HepG2 (cell line): ENCODE data around the gene BICRAL. TPM values are rescaled to one million over a fixed set of nuclear protein-coding genes. Genes with fewer than 3 reads are reported as not detected.

Experiments used
- ADNP ChIP-seq: sonication (generic); formaldehyde crosslinking; IDR thresholded peaks from 2 replicates; pipeline ENCODE4 v1.4.0; 2020; ENCODE audit warnings: missing genetic modification reagents
- ATF3 ChIP-seq: sonication (generic); formaldehyde crosslinking; IDR thresholded peaks from 2 replicates; pipeline ENCODE4 v1.4.0; 2020; ENCODE audit warnings: missing genetic modification reagents
- CHD2 ChIP-seq: IDR thresholded peaks from 2 replicates; pipeline ENCODE4 v1.6.1; 2011; ENCODE audit warnings: low read depth, low read length, improper control_type of control experiment
- EED ChIP-seq: sonication (generic); formaldehyde crosslinking; IDR thresholded peaks from 2 replicates; pipeline ENCODE4 v1.5.0; 2020; ENCODE audit warnings: mild to moderate bottlenecking, missing genetic modification reagents
- HMG20B ChIP-seq: conservative IDR thresholded peaks from 2 replicates; pipeline ENCODE4 v1.6.1; 2016; ENCODE audit warnings: missing genetic modification reagents, missing compliant biosample characterization
- KLF11 ChIP-seq: IDR thresholded peaks from 2 replicates; pipeline ENCODE4 v1.6.1; 2016; ENCODE audit warnings: missing compliant biosample characterization
- MTF2 ChIP-seq: sonication (generic); formaldehyde crosslinking; IDR thresholded peaks from 2 replicates; pipeline ENCODE4 v1.5.0; 2020; ENCODE audit warnings: missing genetic modification reagents, borderline replicate concordance
- NFE2L1 ChIP-seq: sonication (generic); formaldehyde crosslinking; IDR thresholded peaks from 2 replicates; pipeline ENCODE4 v1.4.0; 2020; ENCODE audit warnings: missing genetic modification reagents, mild to moderate bottlenecking, borderline replicate concordance
- ONECUT2 ChIP-seq: sonication (generic); formaldehyde crosslinking; IDR thresholded peaks from 2 replicates; pipeline ENCODE4 v1.4.0; 2020; ENCODE audit warnings: missing genetic modification reagents
- POGZ ChIP-seq: sonication (generic); formaldehyde crosslinking; IDR thresholded peaks from 2 replicates; pipeline ENCODE4 v1.4.0; 2020; ENCODE audit warnings: mild to moderate bottlenecking, missing genetic modification reagents
- RFX3 ChIP-seq: IDR thresholded peaks from 2 replicates; pipeline ENCODE4 v1.6.1; 2016; ENCODE audit warnings: missing biosample characterization, missing genetic modification reagents
- SOX6 ChIP-seq, 2 experiments: fragments of 450-650 bp in 1 of 2; sonication (generic) in 1 of 2; formaldehyde crosslinking in 1 of 2; IDR thresholded peaks; 2 replicates each; pipeline versions ENCODE4 v1.4.0 to v1.6.1; 2017 to 2020; ENCODE audit warnings: antibody characterized with exemption in 1 of 2, mild to moderate bottlenecking in 1 of 2, missing genetic modification reagents in 1 of 2
- TCF12 ChIP-seq, 2 experiments: fragments of 450-650 bp in 1 of 2; sonication (generic) in 1 of 2; formaldehyde crosslinking in 1 of 2; IDR thresholded peaks; 2 replicates each; pipeline versions ENCODE4 v1.6.1 to v1.8.0; 2017 to 2022; ENCODE audit warnings: antibody characterized with exemption in 1 of 2, mild to moderate bottlenecking in 1 of 2, missing genetic modification reagents in 1 of 2, moderate library complexity in 1 of 2
- ZBTB20 ChIP-seq: sonication (generic); formaldehyde crosslinking; IDR thresholded peaks from 2 replicates; pipeline ENCODE4 v1.8.1; 2023; ENCODE audit warnings: missing genetic modification reagents, low read depth, mild to moderate bottlenecking, borderline replicate concordance
- ZNF121 ChIP-seq: sonication (generic); formaldehyde crosslinking; IDR thresholded peaks from 2 replicates; pipeline ENCODE4 v1.5.0; 2020; ENCODE audit warnings: mild to moderate bottlenecking, missing genetic modification reagents
- ZNF142 ChIP-seq: sonication (generic); formaldehyde crosslinking; IDR thresholded peaks from 2 replicates; pipeline ENCODE4 v1.4.0; 2020; ENCODE audit warnings: missing genetic modification reagents
- ZNF224 ChIP-seq: sonication (generic); formaldehyde crosslinking; IDR thresholded peaks from 2 replicates; pipeline ENCODE4 v1.5.0; 2020; ENCODE audit warnings: mild to moderate bottlenecking, missing genetic modification reagents
- ZNF280B ChIP-seq: sonication (generic); formaldehyde crosslinking; IDR thresholded peaks from 2 replicates; pipeline ENCODE4 v1.5.0; 2020; ENCODE audit warnings: missing genetic modification reagents, mild to moderate bottlenecking, borderline replicate concordance
- ZNF333 ChIP-seq: sonication (generic); formaldehyde crosslinking; IDR thresholded peaks from 2 replicates; pipeline ENCODE4 v1.4.0; 2020; ENCODE audit warnings: mild to moderate bottlenecking, missing genetic modification reagents, borderline replicate concordance
- ZNF33A ChIP-seq: sonication (generic); formaldehyde crosslinking; IDR thresholded peaks from 2 replicates; pipeline ENCODE4 v1.5.1; 2020; ENCODE audit warnings: missing genetic modification reagents, mild to moderate bottlenecking, moderate library complexity, borderline replicate concordance
- ZSCAN30 ChIP-seq: sonication (generic); formaldehyde crosslinking; IDR thresholded peaks from 2 replicates; pipeline ENCODE4 v1.5.0; 2020; ENCODE audit warnings: mild to moderate bottlenecking, missing genetic modification reagents
- polyA plus RNA-seq, 8 experiments: library from polyadenylated mRNA; depleted of rRNA in 3 of 8; stranded (reverse) in 7 of 8; unstranded in 1 of 8; fragments of >200 nt; fragmentation: Illumina TruSeq in 4 of 8; extraction: Trizol in 4 of 8; gene quantifications; 2 replicates each; pipeline versions ENCODE4 v1.2.1 to v1.2.3, GENCODE V29; 2011 to 2016; ENCODE audit warnings: low read depth in 4 of 8, missing spikeins in 1 of 8, mixed read lengths in 1 of 8; ENCODE audit not compliant: insufficient read depth in 1 of 8
- total RNA-seq, 5 experiments: library from RNA; depleted of rRNA; stranded (reverse); fragments of >200 nt; fragmentation: Illumina TruSeq; extraction: Trizol; gene quantifications; 2 replicates each; pipeline ENCODE4 v1.2.3, GENCODE V29; 2016; ENCODE audit warnings: low read depth in 1 of 5

The BICRAL gene
- total and polyA plus RNA-seq, 2 of the 13 experiments (the other 11 are each of a cell fraction or from before 2014, with no cell fraction given): 5.0 to 13.5 TPM

GRCh38 chr6:42890311-42891198 is 108.7 kb downstream of the BICRAL start (continued):
- TF ChIP-seq ZNF142 (CRISPR knock-in tag): 0 out of 2 replicates have a peak, but pooled peaks have one; percentile 27
- TF ChIP-seq ZNF121: no peak; the same call in none of the 2 replicates
- peak; percentile 91; the same call in 1 of the 2 replicates for TF ChIP-seq ZBTB20
- TF ChIP-seq RFX3 (CRISPR knock-in tag): no peak
- TF ChIP-seq TCF12 (IDR thresholded peaks at IDR 0.05): no peak
- TF ChIP-seq TCF12 (CRISPR knock-in tag; IDR thresholded peaks at IDR 0.05): 0 out of 2 replicates have a peak, but pooled peaks have one; percentile 92
- TF ChIP-seq ADNP (CRISPR knock-in tag): no peak
- peak; percentile 97 for TF ChIP-seq ZSCAN30 (CRISPR knock-in tag)
- peak; percentile 89 for TF ChIP-seq ZNF333 (CRISPR knock-in tag)
- TF ChIP-seq HMG20B (CRISPR knock-in tag): peak; percentile 36; the same call in 1 of the 2 replicates
- TF ChIP-seq EED (CRISPR knock-in tag): peak; percentile 95
- TF ChIP-seq POGZ (CRISPR knock-in tag): peak; percentile 68
- TF ChIP-seq ZNF33A (CRISPR knock-in tag): no peak; the same call in 1 of the 2 replicates
- TF ChIP-seq MTF2 (CRISPR knock-in tag): no peak
- TF ChIP-seq ATF3 (CRISPR knock-in tag): peak; percentile 5; the same call in 1 of the 2 replicates
- TF ChIP-seq ZNF280B (CRISPR knock-in tag): peak; percentile 97; the same call in 1 of the 2 replicates
- TF ChIP-seq ONECUT2 (CRISPR knock-in tag): peak; percentile 39
- peak; percentile 89; the same call in 1 of the 2 replicates for TF ChIP-seq ZNF224
- TF ChIP-seq NFE2L1: no peak; the same call in 1 of the 2 replicates
- TF ChIP-seq KLF11 (CRISPR knock-in tag): peak; percentile 94
- no peak for TF ChIP-seq SOX6 (IDR thresholded peaks at IDR 0.05)
- TF ChIP-seq SOX6 (CRISPR knock-in tag; IDR thresholded peaks at IDR 0.05): peak; percentile 86
- TF ChIP-seq CHD2: no peak; the same call in none of the 2 replicates
